Activated T-cell treated with anti-CD3 and anti-CD28 coated beads for 24 hours (primary cell): Measurements from ENCODE around the gene VAMP5.

Experiments used
- DNase-seq: peaks from one replicate; pipeline ENCODE4 v3.0.0-alpha.2; 2020; ENCODE audit warnings: low read depth

VAMP5 gene

GRCh38 chr2:85635636-85636035, 51.4 kb downstream of the VAMP5 start:
- no peak for DNase-seq

GRCh38 chr2:85642725-85643124, 58.5 kb downstream of the VAMP5 start:
- no peak for DNase-seq
